Prostate gland (tissue), 2 donors: ENCODE measurements around the gene PPIB. TPM values are rescaled to one million over a fixed set of nuclear protein-coding genes. Genes with fewer than 3 reads are reported as not detected.

Source experiments
- DNase-seq: peaks from one replicate; pipeline ENCODE4 v3.0.0-alpha.2; 2019; ENCODE audit warnings: low spot score
- H3K27ac ChIP-seq, 2 donors: fragments of 200-600 bp; sonication (generic); 2 replicates each; pipeline ENCODE4 v1.5.1; 2017 to 2019
- H3K27me3 ChIP-seq: fragments of 200-600 bp; sonication (generic); replicated peaks from 2 replicates; pipeline ENCODE4 v1.5.1; 2019; ENCODE audit not compliant: insufficient read depth
- H3K36me3 ChIP-seq, 2 donors: fragments of 200-600 bp; sonication (generic); 1 replicate in 1 of 2; 2 replicates in 1 of 2; pipeline versions ENCODE4 v1.5.1 to v1.8.1; 2017 to 2019
- H3K4me1 ChIP-seq: fragments of 200-600 bp; sonication (generic); replicated peaks from 2 replicates; pipeline ENCODE4 v1.5.1; 2019
- H3K4me3 ChIP-seq, 2 donors: fragments of 200-600 bp; sonication (generic); 2 replicates each; pipeline ENCODE4 v1.5.1; 2017 to 2019
- H3K9me3 ChIP-seq: fragments of 200-600 bp; sonication (generic); 2 replicates; pipeline ENCODE4 v1.5.1; 2017
- CTCF ChIP-seq, 4 experiments: fragments of 200-600 bp in 2 of 4; fragments of 450-650 bp in 2 of 4; sonication (generic) in 2 of 4; IDR thresholded peaks; 1 replicate in 3 of 4; 2 replicates in 1 of 4; pipeline ENCODE4 v1.5.1; 2016 to 2019; ENCODE audit warnings: antibody characterized with exemption in 4 of 4, mild to moderate bottlenecking in 2 of 4, moderate library complexity in 2 of 4
- POLR2A ChIP-seq: fragments of 450-650 bp; IDR thresholded peaks from one replicate; pipeline ENCODE4 v1.6.1; 2016; ENCODE audit warnings: antibody characterized with exemption, mild to moderate bottlenecking
- POLR2AphosphoS5 ChIP-seq: sonication (generic); formaldehyde crosslinking; IDR thresholded peaks from one replicate; pipeline ENCODE4 v1.6.1; 2017; ENCODE audit warnings: antibody characterized with exemption
- WGBS: methylation state at CpG from one replicate; pipeline ENCODE4 v1.1.5; 2018; 5-methylcytosine and 5-hydroxymethylcytosine counted together
- intact Hi-C: fragments of 100-400 bp; cut with DNase I; formaldehyde crosslinking; loops from one replicate; pipeline ENCODE4 v1.14.2; 2022
- total RNA-seq, 2 donors: library from RNA; depleted of rRNA; stranded (reverse); fragments of >200 nt; gene quantifications; one replicate each; pipeline ENCODE4 v1.1.0, GENCODE V29; 2016

Gene PPIB
- total RNA-seq, 2 donors from 2014 or later, result 372 to 624 TPM

- H3K9me3 ChIP-seq, result no peaks in the 10 kb centered on the region
- TF ChIP-seq POLR2A (no peak), CTCF (IDR thresholded peaks at IDR 0.05) (no peak), POLR2AphosphoS5 (no peak)
- intact Hi-C loops, result no loop called here
- H3K4me1 ChIP-seq, result peaks cover 4% of the 10 kb centered on the region
- no peaks in the 10 kb centered on the region for H3K27me3 ChIP-seq
- WGBS, result 73% methylated on average over 9 of the region's 9 CpGs
- no peak for DNase-seq
- no peak overlapping the region for H3K27ac ChIP-seq
- no peaks in the 10 kb centered on the region for H3K36me3 ChIP-seq
- H3K4me3 ChIP-seq, result no peak overlapping the region
Measured at GRCh38 chr15:64149893-64150578, 12.8 kb downstream of the PPIB start.

GRCh38 chr15:64149424-64149823 lies 13.4 kb downstream of the PPIB start:
- no peak overlapping the region for H3K4me3 ChIP-seq
- no peaks in the 10 kb centered on the region for H3K9me3 ChIP-seq
- peaks cover 4% of the 10 kb centered on the region for H3K4me1 ChIP-seq
- DNase-seq, result no peak
- intact Hi-C loops, result no loop called here
- no peaks in the 10 kb centered on the region for H3K36me3 ChIP-seq
- no peaks in the 10 kb centered on the region for H3K27me3 ChIP-seq
- no peak overlapping the region for H3K27ac ChIP-seq
- no peak for TF ChIP-seq POLR2A
- no peak for TF ChIP-seq CTCF (IDR thresholded peaks at IDR 0.05)
- TF ChIP-seq POLR2AphosphoS5, result no peak

GRCh38 chr15:64148581-64148980 lies 14.2 kb downstream of the PPIB start:
- no peaks in the 10 kb centered on the region for H3K9me3 ChIP-seq
- H3K27ac ChIP-seq, result no peak overlapping the region
- H3K27me3 ChIP-seq, result no peaks in the 10 kb centered on the region
- H3K4me3 ChIP-seq, result no peak overlapping the region
- intact Hi-C loops, result no loop called here
- DNase-seq, result no peak
- TF ChIP-seq POLR2A, result no peak
- no peak for TF ChIP-seq POLR2AphosphoS5
- no peak for TF ChIP-seq CTCF (IDR thresholded peaks at IDR 0.05)
- 75% methylated on average over 3 of the region's 3 CpGs for WGBS
- H3K4me1 ChIP-seq, result peaks cover 4% of the 10 kb centered on the region
- H3K36me3 ChIP-seq, result no peaks in the 10 kb centered on the region

- intact Hi-C loops, result no loop called here
- TF ChIP-seq CTCF (IDR thresholded peaks at IDR 0.05) (no peak), POLR2A (no peak), POLR2AphosphoS5 (no peak)
- WGBS, result 74% methylated on average over 7 of the region's 7 CpGs
- H3K27me3 ChIP-seq, result no peaks in the 10 kb centered on the region
- DNase-seq, result no peak
- no peak overlapping the region for H3K4me3 ChIP-seq
- no peak overlapping the region for H3K27ac ChIP-seq
- no peaks in the 10 kb centered on the region for H3K36me3 ChIP-seq
- no peaks in the 10 kb centered on the region for H3K9me3 ChIP-seq
- peaks cover 4% of the 10 kb centered on the region for H3K4me1 ChIP-seq
Measured at GRCh38 chr15:64148168-64148567, 14.7 kb downstream of the PPIB start.

GRCh38 chr15:64146885-64147681 lies 15.7 kb downstream of the PPIB start:
- no peaks in the 10 kb centered on the region for H3K27me3 ChIP-seq
- no peak for TF ChIP-seq POLR2AphosphoS5
- H3K4me3 ChIP-seq, result no peak overlapping the region
- intact Hi-C loops, result no loop called here
- H3K4me1 ChIP-seq, result peaks cover 2% of the 10 kb centered on the region
- DNase-seq, result no peak
- no peaks in the 10 kb centered on the region for H3K36me3 ChIP-seq
- H3K27ac ChIP-seq, result no peak overlapping the region
- no peaks in the 10 kb centered on the region for H3K9me3 ChIP-seq
- WGBS, result 62% methylated on average over 26 of the region's 26 CpGs
